Keratinocyte (primary cell): Measurements from ENCODE around the gene LGI4. TPM values are rescaled to one million over a fixed set of nuclear protein-coding genes. Genes with fewer than 3 reads are reported as not detected.

Source experiments
- DNase-seq: peaks from one replicate; pipeline ENCODE4 v3.0.0-alpha.2; 2011; ENCODE audit warnings: low read depth, missing footprints, low spot score
- FAIRE-seq: peaks from 2 replicates; lab custom pipeline; 2011; peaks lifted over from hg19 to GRCh38; lab: Jason Lieb, UNC
- H2AFZ ChIP-seq: 2 replicates; pipeline ENCODE4 v1.6.0; 2012; ENCODE audit warnings: low read length, control low read depth, inconsistent platforms; ENCODE audit not compliant: control insufficient read depth
- H3K27ac ChIP-seq: 2 replicates; pipeline ENCODE4 v1.5.1; 2011; ENCODE audit warnings: low read length; ENCODE audit not compliant: control insufficient read depth, insufficient read depth
- H3K27me3 ChIP-seq: 3 replicates; pipeline ENCODE4 v1.6.0; 2011; ENCODE audit warnings: low read length; ENCODE audit not compliant: control insufficient read depth, insufficient read depth; ENCODE audit errors: extremely low read depth
- H3K36me3 ChIP-seq, 2 experiments: 2 replicates in 1 of 2; 3 replicates in 1 of 2; pipeline ENCODE4 v1.5.1; 2011; ENCODE audit warnings: low read length in 2 of 2, mild to moderate bottlenecking in 1 of 2; ENCODE audit not compliant: control insufficient read depth in 2 of 2, insufficient read depth in 2 of 2; ENCODE audit errors: extremely low read depth in 1 of 2
- H3K4me1 ChIP-seq: 3 replicates; pipeline ENCODE4 v1.5.1; 2011; ENCODE audit warnings: low read length; ENCODE audit not compliant: control insufficient read depth, insufficient read depth; ENCODE audit errors: extremely low read depth
- H3K4me2 ChIP-seq: 3 replicates; pipeline ENCODE4 v1.6.0; 2011; ENCODE audit warnings: low read depth, low read length; ENCODE audit not compliant: control insufficient read depth, insufficient read depth; ENCODE audit errors: extremely low read depth
- H3K4me3 ChIP-seq, 3 experiments: fragments of 200-600 bp in 1 of 3; sonication (generic) in 1 of 3; 2 replicates in 2 of 3; 3 replicates in 1 of 3; pipeline ENCODE4 v1.5.1; 2011 to 2016; ENCODE audit warnings: low read length in 3 of 3, mild to moderate bottlenecking in 3 of 3, control low read depth in 2 of 3, inconsistent platforms in 1 of 3, low read depth in 1 of 3, mixed read lengths in 1 of 3, mixed run types in 1 of 3, moderate library complexity in 1 of 3; ENCODE audit not compliant: control insufficient read depth in 2 of 3, insufficient read depth in 2 of 3; ENCODE audit errors: extremely low read depth in 1 of 3
- H3K79me2 ChIP-seq: 2 replicates; pipeline ENCODE4 v1.6.0; 2012; ENCODE audit warnings: low read length; ENCODE audit not compliant: control insufficient read depth, insufficient read depth
- H3K9ac ChIP-seq: 3 replicates; pipeline ENCODE4 v1.6.0; 2011; ENCODE audit warnings: low read length; ENCODE audit not compliant: control insufficient read depth, insufficient read depth; ENCODE audit errors: extremely low read depth
- H3K9me1 ChIP-seq: 3 replicates; pipeline ENCODE4 v1.6.0; 2011; ENCODE audit warnings: low read length; ENCODE audit not compliant: control insufficient read depth, insufficient read depth; ENCODE audit errors: extremely low read depth
- H3K9me3 ChIP-seq: 2 replicates; pipeline ENCODE4 v1.5.1; 2012; ENCODE audit warnings: low read depth, low read length; ENCODE audit not compliant: control insufficient read depth
- H4K20me1 ChIP-seq: 3 replicates; pipeline ENCODE4 v1.6.0; 2011; ENCODE audit warnings: low read length; ENCODE audit not compliant: control insufficient read depth, insufficient read depth; ENCODE audit errors: extremely low read depth
- CTCF ChIP-seq, 3 experiments: IDR thresholded peaks in 1 of 3; conservative IDR thresholded peaks in 1 of 3; optimal IDR thresholded peaks in 1 of 3; 2 replicates in 2 of 3; 3 replicates in 1 of 3; pipeline versions ENCODE3 to v1.5.1; 2011; ENCODE audit warnings: low read length in 3 of 3, mild to moderate bottlenecking in 3 of 3, moderate library complexity in 2 of 3, control low read depth in 1 of 3, inconsistent platforms in 1 of 3; ENCODE audit not compliant: insufficient read depth in 2 of 3; ENCODE audit errors: extremely low read depth in 1 of 3
- EZH2 ChIP-seq: IDR thresholded peaks from one replicate; pipeline ENCODE4 v1.6.1; 2012; ENCODE audit warnings: inconsistent platforms, mild to moderate bottlenecking, low read length, moderate library complexity
- dilution Hi-C: fragments of 300-500 bp; cut with MboI; formaldehyde crosslinking; loops from one replicate; pipeline ENCODE4 v1.7.0; 2020; ENCODE audit warnings: low sequenced_read_pairs; ENCODE audit not compliant: extremely low pct_ligation_motif_present
- polyA plus RNA-seq, 5 experiments: library from polyadenylated mRNA; depleted of rRNA in 3 of 5; stranded (reverse) in 3 of 5; stranded (forward) in 1 of 5; unstranded in 1 of 5; fragments of >200 nt; gene quantifications; 1 replicate in 1 of 5; 2 replicates in 3 of 5; 3 replicates in 1 of 5; pipeline versions ENCODE4 v1.2.1 to v1.2.3, GENCODE V29; 2011 to 2012; ENCODE audit warnings: missing spikeins in 2 of 5, low read depth in 1 of 5, low replicate concordance in 1 of 5

LGI4 gene
- polyA plus RNA-seq, 1 donor (not counting 4 experiments of a cell fraction or from before 2014, with no cell fraction given), result 0.01 TPM

- H3K79me2 ChIP-seq, result no peaks in the 10 kb centered on the region
- no peaks in the 10 kb centered on the region for H3K36me3 ChIP-seq
- no peak overlapping the region for H3K4me2 ChIP-seq
- no peak overlapping the region for H3K9ac ChIP-seq
- dilution Hi-C loops, result no loop called here
- DNase-seq, result no peak
- H2AFZ ChIP-seq, result no peak overlapping the region
- FAIRE-seq, result no peak
- no peaks in the 10 kb centered on the region for H4K20me1 ChIP-seq
- TF ChIP-seq CTCF (optimal IDR thresholded peaks at IDR 0.05 in 1 of 3, IDR thresholded peaks at IDR 0.05 in 1 of 3, conservative IDR thresholded peaks at IDR 0.05 in 1 of 3; ENCODE audit: extremely low read depth in 1 of 3, insufficient read depth in 2 of 3, low read length in 3 of 3) (no peak), EZH2 (no peak)
- H3K4me3 ChIP-seq, result no peak overlapping the region
- H3K27me3 ChIP-seq, result no peaks in the 10 kb centered on the region
- peaks cover 9% of the 10 kb centered on the region for H3K4me1 ChIP-seq
- H3K27ac ChIP-seq, result no peak overlapping the region
- no peaks in the 10 kb centered on the region for H3K9me1 ChIP-seq
- H3K9me3 ChIP-seq, result no peaks in the 10 kb centered on the region
These were observed 1.4 kb upstream of the LGI4 start for GRCh38 chr19:35136231-35136630.

DNA sequence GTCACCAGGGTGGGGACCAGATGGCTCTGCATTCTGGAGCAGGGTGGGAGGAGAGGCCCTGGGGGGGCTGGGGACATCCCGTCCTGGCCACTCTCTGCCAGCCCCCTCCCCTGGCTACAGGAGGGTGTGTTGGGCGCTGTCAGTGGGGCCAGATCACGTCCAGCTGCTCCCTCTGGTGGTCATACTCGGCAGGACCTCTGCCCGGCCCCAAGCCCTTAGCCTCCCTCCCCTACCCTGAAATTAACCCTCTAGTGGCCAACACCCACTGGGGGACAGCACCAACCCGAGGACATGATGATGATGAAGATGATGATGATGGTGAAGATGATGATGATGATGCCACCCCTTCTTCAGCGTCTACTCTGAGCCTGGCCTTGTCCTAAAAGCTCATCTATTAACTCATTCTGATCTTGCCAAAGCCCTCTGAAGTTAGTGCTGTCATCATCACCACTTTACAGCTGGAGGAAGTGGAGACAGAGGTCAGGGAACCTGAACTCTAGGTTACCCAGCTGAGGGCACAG, 590 bp upstream of the LGI4 start:
- Histone ChIP-seq H2AFZ (no peak overlapping the region), H4K20me1 (no peaks in the 10 kb centered on the region), H3K4me1 (peaks cover 6% of the 10 kb centered on the region), H3K36me3 (no peaks in the 10 kb centered on the region), H3K9ac (no peak overlapping the region), H3K9me3 (no peaks in the 10 kb centered on the region), H3K4me3 (no peak overlapping the region), H3K4me2 (no peak overlapping the region), H3K27ac (no peak overlapping the region), H3K27me3 (no peaks in the 10 kb centered on the region), H3K9me1 (no peaks in the 10 kb centered on the region), H3K79me2 (no peaks in the 10 kb centered on the region)
- FAIRE-seq (peak; percentile 46), DNase-seq (no peak)
- dilution Hi-C loops, result no loop called here
- peak; percentile 64 to 93 (median 93) for TF ChIP-seq CTCF (optimal IDR thresholded peaks at IDR 0.05 in 1 of 3, IDR thresholded peaks at IDR 0.05 in 1 of 3, conservative IDR thresholded peaks at IDR 0.05 in 1 of 3; ENCODE audit: extremely low read depth in 1 of 3, insufficient read depth in 2 of 3, low read length in 3 of 3)
- TF ChIP-seq EZH2, result no peak
